WTC11 (cell line): ENCODE results near the gene LRRK2. TPM values are rescaled to one million over a fixed set of nuclear protein-coding genes. Genes with fewer than 3 reads are reported as not detected.

Source experiments
- ATAC-seq: fragments of 200-7000 bp; cut with Tn5 transposase; 2 replicates; pipeline ENCODE4 v1.10.0; 2021; ENCODE audit warnings: mild to moderate bottlenecking, moderate library complexity
- CTCF ChIA-PET: fragments of 300-600 bp; sonication (Branson Sonifier 250); formaldehyde crosslinking; loops from one replicate; lab custom pipeline; 2021; ENCODE audit warnings: antibody characterized with exemption; lab: Charles Lee
- POLR2A ChIA-PET: fragments of 350-600 bp; sonication (Branson Sonifier 250); formaldehyde crosslinking; loops from one replicate; lab custom pipeline; 2021; ENCODE audit warnings: antibody characterized with exemption; lab: Charles Lee
- DNase-seq: peaks from one replicate; pipeline ENCODE4 v3.0.0; 2021; ENCODE audit warnings: low spot score
- H3K27ac Mint-ChIP-seq: 2 replicates; pipeline ENCODE4 v1.8.0; 2021; ENCODE audit warnings: mixed read lengths
- H3K27me3 Mint-ChIP-seq: 2 replicates; pipeline ENCODE4 v1.8.0; 2021; ENCODE audit warnings: low read depth, mild to moderate bottlenecking, moderate library complexity, mixed read lengths
- H3K36me3 Mint-ChIP-seq: 2 replicates; pipeline ENCODE4 v1.8.0; 2021; ENCODE audit warnings: mixed read lengths
- H3K4me1 Mint-ChIP-seq: 2 replicates; pipeline ENCODE4 v1.8.0; 2022; ENCODE audit warnings: mixed read lengths
- H3K4me3 Mint-ChIP-seq: 2 replicates; pipeline ENCODE4 v1.8.0; 2021; ENCODE audit warnings: mild to moderate bottlenecking, moderate library complexity, mixed read lengths
- H3K9me3 Mint-ChIP-seq: 2 replicates; pipeline ENCODE4 v1.8.0; 2021; ENCODE audit warnings: mixed read lengths
- AR ChIP-seq: fragments of 250-450 bp; sonication (Bioruptor Pico); IDR thresholded peaks from 2 replicates; pipeline ENCODE4 v1.9.0; 2021; ENCODE audit warnings: mild to moderate bottlenecking
- E2F1 ChIP-seq: sonication (generic); formaldehyde crosslinking; IDR thresholded peaks from 2 replicates; pipeline ENCODE4 v1.8.0; 2022; ENCODE audit warnings: mild to moderate bottlenecking, missing genetic modification reagents
- EMX1 ChIP-seq: fragments of 250-450 bp; sonication (Bioruptor Pico); IDR thresholded peaks from 2 replicates; pipeline ENCODE4 v1.8.0; 2021; ENCODE audit warnings: mild to moderate bottlenecking
- ERG ChIP-seq: fragments of 250-450 bp; sonication (Bioruptor Pico); IDR thresholded peaks from 2 replicates; pipeline ENCODE4 v1.8.0; 2021; ENCODE audit warnings: mild to moderate bottlenecking
- FOXP1 ChIP-seq: sonication (generic); formaldehyde crosslinking; IDR thresholded peaks from 2 replicates; pipeline ENCODE4 v1.8.0; 2022; ENCODE audit warnings: missing genetic modification reagents, mild to moderate bottlenecking, moderate library complexity, borderline replicate concordance
- MXD4 ChIP-seq: fragments of 250-450 bp; sonication (Bioruptor Pico); IDR thresholded peaks from 2 replicates; pipeline ENCODE4 v1.8.0; 2021; ENCODE audit warnings: mild to moderate bottlenecking, moderate library complexity, borderline replicate concordance
- NFE2L1 ChIP-seq: sonication (generic); formaldehyde crosslinking; IDR thresholded peaks from 2 replicates; pipeline ENCODE4 v1.8.1; 2023; ENCODE audit warnings: missing genetic modification reagents
- NR1H2 ChIP-seq: sonication (generic); formaldehyde crosslinking; IDR thresholded peaks from 2 replicates; pipeline ENCODE4 v1.9.0; 2021; ENCODE audit warnings: mild to moderate bottlenecking, moderate library complexity, missing genetic modification reagents
- TEAD4 ChIP-seq: sonication (generic); formaldehyde crosslinking; IDR thresholded peaks from 2 replicates; pipeline ENCODE4 v1.8.0; 2022; ENCODE audit warnings: mild to moderate bottlenecking, missing genetic modification reagents
- ZBTB21 ChIP-seq: sonication (generic); formaldehyde crosslinking; IDR thresholded peaks from 2 replicates; pipeline ENCODE4 v1.8.1; 2023; ENCODE audit warnings: mild to moderate bottlenecking, missing genetic modification reagents, borderline replicate concordance
- ZMAT4 ChIP-seq: fragments of 250-450 bp; sonication (Bioruptor Pico); IDR thresholded peaks from 2 replicates; pipeline ENCODE4 v1.9.0; 2021; ENCODE audit warnings: mild to moderate bottlenecking
- ZNF396 ChIP-seq: fragments of 250-450 bp; sonication (Bioruptor Pico); IDR thresholded peaks from 2 replicates; pipeline ENCODE4 v1.8.0; 2021; ENCODE audit warnings: mild to moderate bottlenecking, moderate library complexity, borderline replicate concordance
- ZSCAN18 ChIP-seq: fragments of 250-450 bp; sonication (Bioruptor Pico); IDR thresholded peaks from 2 replicates; pipeline ENCODE4 v2.1.2; 2022; ENCODE audit warnings: mild to moderate bottlenecking, moderate library complexity
- total RNA-seq: library from RNA; stranded (reverse); gene quantifications from 3 replicates; pipeline ENCODE4 v1.2.3, GENCODE V29; 2021
- TF ChIP-seq, protein P1 (sequence below): sonication (generic); formaldehyde crosslinking; conservative IDR thresholded peaks from 2 replicates; pipeline ENCODE4 v1.8.1; 2022; ENCODE audit warnings: mild to moderate bottlenecking, missing genetic modification reagents
- TF ChIP-seq, protein P2 (sequence below): fragments of 250-450 bp; sonication (Bioruptor Pico); IDR thresholded peaks from 2 replicates; pipeline ENCODE4 v1.9.0; 2021; ENCODE audit warnings: moderate library complexity, mild to moderate bottlenecking, inconsistent platforms, borderline replicate concordance
- TF ChIP-seq, protein P3 (sequence below): fragments of 200-600 bp; IDR thresholded peaks from 2 replicates; pipeline ENCODE4 v1.8.0; 2022; ENCODE audit warnings: antibody characterized with exemption
- TF ChIP-seq, protein P4 (sequence below): sonication (generic); formaldehyde crosslinking; IDR thresholded peaks from 2 replicates; pipeline ENCODE4 v1.8.0; 2023; ENCODE audit warnings: missing genetic modification reagents

Gene LRRK2
- total RNA-seq, 1 experiment from 2014 or later, result 0.46 TPM

DNA sequence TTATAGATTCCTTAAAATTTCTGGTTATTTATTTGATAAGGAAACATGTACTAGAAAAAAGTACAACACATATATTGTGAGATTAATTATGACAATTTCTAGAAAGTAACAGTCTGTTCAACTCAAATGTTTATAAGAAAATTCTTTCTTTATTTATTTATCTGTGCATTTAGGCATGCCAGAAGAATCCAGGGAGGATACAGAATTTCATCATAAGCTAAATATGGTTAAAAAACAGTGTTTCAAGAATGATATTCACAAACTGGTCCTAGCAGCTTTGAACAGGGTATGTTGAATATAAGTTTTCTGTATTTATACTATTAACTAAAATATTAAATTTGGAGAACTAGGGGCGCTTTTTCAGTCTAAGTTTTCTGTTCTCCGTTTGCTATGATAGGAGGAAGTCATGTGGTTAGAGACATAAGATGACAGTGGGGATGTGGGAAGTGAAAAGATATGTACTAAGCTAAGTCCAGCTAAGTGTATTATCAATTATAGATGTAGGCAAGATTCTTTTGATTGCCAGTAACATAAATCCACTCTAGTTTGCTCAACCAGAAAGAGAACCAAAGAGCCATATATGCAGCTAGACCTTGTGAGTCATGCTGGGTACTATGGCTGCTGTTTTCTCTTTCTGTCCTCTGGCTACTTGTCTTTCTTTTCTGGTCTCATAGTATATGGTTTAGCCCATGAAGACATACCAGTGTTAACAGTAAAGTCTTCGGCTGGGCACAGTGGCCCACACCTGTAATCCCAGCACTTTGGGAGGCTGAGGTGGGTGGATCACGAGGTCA, 39.0 kb downstream of the LRRK2 start:
- no peak for ATAC-seq
- CTCF ChIA-PET, result interaction anchor here (0.5 kb wide), 1 partner anchor 69 kb away, joined by 3 read pairs; no protein-coding TSS in a partner anchor
- H3K27me3 Mint-ChIP-seq, result no peaks in the 10 kb centered on the region

DNA sequence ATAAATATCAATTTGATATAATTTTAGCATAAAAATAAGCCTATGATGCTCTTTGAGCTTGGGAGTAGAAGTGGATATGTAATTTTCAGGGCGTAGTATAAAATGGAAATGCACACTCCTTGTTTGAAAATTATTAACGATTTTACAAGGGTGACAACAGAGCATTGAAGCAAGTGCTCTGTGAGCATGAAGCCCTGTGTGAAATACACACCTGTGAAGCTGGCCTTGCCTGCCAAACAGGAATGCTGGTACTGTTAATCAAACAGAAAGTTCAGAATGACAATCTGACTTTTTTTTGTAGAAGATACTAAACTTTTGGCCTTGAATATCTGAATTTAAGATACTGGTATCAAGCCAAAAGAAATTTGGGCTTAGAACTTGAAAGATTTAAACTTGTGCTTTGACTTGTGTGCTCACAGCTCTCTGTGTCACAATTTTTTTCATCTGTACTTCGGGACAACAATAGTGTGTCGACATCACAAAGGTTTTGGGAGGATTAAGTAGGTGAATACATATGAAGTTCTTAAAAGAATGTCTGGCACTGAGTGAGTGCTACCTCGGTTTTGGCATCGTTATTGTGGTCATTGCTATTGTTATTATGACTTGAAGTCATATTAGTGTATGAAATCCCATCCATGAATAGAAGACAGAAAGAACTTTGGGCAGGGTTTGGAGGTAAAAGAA, 47.3 kb downstream of the LRRK2 start:
- ChIA-PET POLR2A (no interaction called here), CTCF (no interaction called here)
- H3K27ac Mint-ChIP-seq, result no peak overlapping the region
- H3K4me3 Mint-ChIP-seq, result no peak overlapping the region
- H3K36me3 Mint-ChIP-seq, result no peaks in the 10 kb centered on the region
- no peak for ATAC-seq
- DNase-seq, result no peak
- no peaks in the 10 kb centered on the region for H3K9me3 Mint-ChIP-seq
- H3K27me3 Mint-ChIP-seq, result no peaks in the 10 kb centered on the region
- TF ChIP-seq ERG (no peak), ZMAT4 (CRISPR knock-in tag) (no peak), E2F1 (CRISPR knock-in tag) (no peak), TEAD4 (CRISPR knock-in tag) (no peak), FOXP1 (no peak)
- TF ChIP-seq, protein P1, sequence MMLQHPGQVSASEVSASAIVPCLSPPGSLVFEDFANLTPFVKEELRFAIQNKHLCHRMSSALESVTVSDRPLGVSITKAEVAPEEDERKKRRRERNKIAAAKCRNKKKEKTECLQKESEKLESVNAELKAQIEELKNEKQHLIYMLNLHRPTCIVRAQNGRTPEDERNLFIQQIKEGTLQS (CRISPR knock-in tag), result no peak
- TF ChIP-seq, protein P2, sequence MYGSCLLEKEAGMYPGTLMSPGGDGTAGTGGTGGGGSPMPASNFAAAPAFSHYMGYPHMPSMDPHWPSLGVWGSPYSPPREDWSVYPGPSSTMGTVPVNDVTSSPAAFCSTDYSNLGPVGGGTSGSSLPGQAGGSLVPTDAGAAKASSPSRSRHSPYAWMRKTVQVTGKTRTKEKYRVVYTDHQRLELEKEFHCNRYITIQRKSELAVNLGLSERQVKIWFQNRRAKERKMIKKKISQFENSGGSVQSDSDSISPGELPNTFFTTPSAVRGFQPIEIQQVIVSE (CRISPR knock-in tag), result no peak
- no peaks in the 10 kb centered on the region for H3K4me1 Mint-ChIP-seq

More for the DNA sequence above, 39.0 kb downstream of the LRRK2 start:
- Mint-ChIP-seq H3K4me3 (no peak overlapping the region), H3K27ac (no peak overlapping the region), H3K36me3 (peaks cover 6% of the 10 kb centered on the region; the same call in 1 of the 2 replicates), H3K4me1 (no peaks in the 10 kb centered on the region), H3K9me3 (peaks cover 8% of the 10 kb centered on the region)
- POLR2A ChIA-PET, result no interaction called here
- no peak for DNase-seq
- TF ChIP-seq EMX1 (CRISPR knock-in tag) (no peak), ZNF396 (CRISPR knock-in tag) (no peak), NFE2L1 (CRISPR knock-in tag) (no peak), ZSCAN18 (CRISPR knock-in tag) (no peak)
- TF ChIP-seq, protein P1 (CRISPR knock-in tag), result no peak

DNA sequence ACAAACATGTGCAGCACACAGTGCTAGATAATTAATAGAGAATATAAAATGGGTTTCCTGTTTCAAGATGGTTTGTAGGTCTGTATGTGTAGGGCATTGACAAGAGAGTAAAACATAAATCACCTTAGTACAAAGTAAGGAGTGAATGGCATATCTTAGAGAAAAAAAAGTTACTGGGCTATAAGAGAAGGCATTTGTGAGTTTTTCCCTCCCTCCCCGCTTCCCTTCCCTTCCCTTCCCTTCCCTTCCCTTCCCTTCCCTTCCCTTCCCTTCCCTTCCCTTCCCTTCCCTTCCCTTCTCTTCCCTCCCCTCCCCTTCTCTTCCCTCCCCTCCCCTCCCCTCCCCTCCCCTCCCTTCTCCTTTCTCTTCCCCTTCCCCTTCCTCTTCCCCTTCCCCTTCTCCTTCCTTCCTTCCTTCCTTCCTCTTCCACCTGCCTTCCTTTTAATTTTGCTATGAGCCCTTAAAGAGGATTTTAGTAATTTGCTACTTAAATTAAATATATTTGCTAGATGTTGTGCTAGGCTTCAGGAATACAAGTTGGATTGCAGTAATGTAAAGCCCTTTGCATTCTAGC, 57.1 kb downstream of the LRRK2 start:
- CTCF ChIA-PET, result no interaction called here
- H3K9me3 Mint-ChIP-seq, result no peaks in the 10 kb centered on the region
- ATAC-seq, result no peak

More for the DNA sequence above, 57.1 kb downstream of the LRRK2 start:
- no peak for DNase-seq
- no peak overlapping the region for H3K27ac Mint-ChIP-seq
- TF ChIP-seq, protein P3, sequence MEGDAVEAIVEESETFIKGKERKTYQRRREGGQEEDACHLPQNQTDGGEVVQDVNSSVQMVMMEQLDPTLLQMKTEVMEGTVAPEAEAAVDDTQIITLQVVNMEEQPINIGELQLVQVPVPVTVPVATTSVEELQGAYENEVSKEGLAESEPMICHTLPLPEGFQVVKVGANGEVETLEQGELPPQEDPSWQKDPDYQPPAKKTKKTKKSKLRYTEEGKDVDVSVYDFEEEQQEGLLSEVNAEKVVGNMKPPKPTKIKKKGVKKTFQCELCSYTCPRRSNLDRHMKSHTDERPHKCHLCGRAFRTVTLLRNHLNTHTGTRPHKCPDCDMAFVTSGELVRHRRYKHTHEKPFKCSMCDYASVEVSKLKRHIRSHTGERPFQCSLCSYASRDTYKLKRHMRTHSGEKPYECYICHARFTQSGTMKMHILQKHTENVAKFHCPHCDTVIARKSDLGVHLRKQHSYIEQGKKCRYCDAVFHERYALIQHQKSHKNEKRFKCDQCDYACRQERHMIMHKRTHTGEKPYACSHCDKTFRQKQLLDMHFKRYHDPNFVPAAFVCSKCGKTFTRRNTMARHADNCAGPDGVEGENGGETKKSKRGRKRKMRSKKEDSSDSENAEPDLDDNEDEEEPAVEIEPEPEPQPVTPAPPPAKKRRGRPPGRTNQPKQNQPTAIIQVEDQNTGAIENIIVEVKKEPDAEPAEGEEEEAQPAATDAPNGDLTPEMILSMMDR, result no peak
- no peak for TF ChIP-seq NR1H2
- TF ChIP-seq, protein P4, sequence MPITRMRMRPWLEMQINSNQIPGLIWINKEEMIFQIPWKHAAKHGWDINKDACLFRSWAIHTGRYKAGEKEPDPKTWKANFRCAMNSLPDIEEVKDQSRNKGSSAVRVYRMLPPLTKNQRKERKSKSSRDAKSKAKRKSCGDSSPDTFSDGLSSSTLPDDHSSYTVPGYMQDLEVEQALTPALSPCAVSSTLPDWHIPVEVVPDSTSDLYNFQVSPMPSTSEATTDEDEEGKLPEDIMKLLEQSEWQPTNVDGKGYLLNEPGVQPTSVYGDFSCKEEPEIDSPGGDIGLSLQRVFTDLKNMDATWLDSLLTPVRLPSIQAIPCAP, result no peak
- TF ChIP-seq MXD4 (CRISPR knock-in tag), result no peak
- TF ChIP-seq NFE2L1 (CRISPR knock-in tag), result no peak
- no peak for TF ChIP-seq ZBTB21 (CRISPR knock-in tag)
- TF ChIP-seq AR (CRISPR knock-in tag), result no peak
- H3K27me3 Mint-ChIP-seq, result no peaks in the 10 kb centered on the region
- no peak overlapping the region for H3K4me3 Mint-ChIP-seq
- no peaks in the 10 kb centered on the region for H3K4me1 Mint-ChIP-seq
- POLR2A ChIA-PET, result no interaction called here
- H3K36me3 Mint-ChIP-seq, result no peaks in the 10 kb centered on the region
